SK-N-SH (cell line): ENCODE results near the gene CIP2A.

Experiments
- FOXM1 ChIP-seq: IDR thresholded peaks from 2 replicates; pipeline ENCODE4 v1.4.0; 2012; ENCODE audit warnings: low read depth, mild to moderate bottlenecking
- JUND ChIP-seq: IDR thresholded peaks from 2 replicates; pipeline ENCODE4 v1.4.0; 2012
- NRF1 ChIP-seq: IDR thresholded peaks from 2 replicates; pipeline ENCODE4 v1.6.1; 2012; ENCODE audit warnings: low read depth, mild to moderate bottlenecking, low read length
- POLR2AphosphoS5 ChIP-seq: IDR thresholded peaks from 2 replicates; pipeline ENCODE4 v1.6.1; 2012; ENCODE audit warnings: low read depth, low read length
- TAF1 ChIP-seq: IDR thresholded peaks from 2 replicates; pipeline ENCODE4 v1.6.1; 2012; ENCODE audit warnings: low read depth, mild to moderate bottlenecking, low read length, moderate library complexity, borderline replicate concordance
- TCF12 ChIP-seq: IDR thresholded peaks from 2 replicates; pipeline ENCODE4 v1.4.0; 2012
- TEAD4 ChIP-seq: IDR thresholded peaks from 2 replicates; pipeline ENCODE4 v1.4.0; 2012; ENCODE audit warnings: mild to moderate bottlenecking, borderline replicate concordance; ENCODE audit not compliant: insufficient read depth
- TF ChIP-seq, protein P1 (sequence below): fragments of 200-600 bp; sonication (generic); IDR thresholded peaks from 2 replicates; pipeline ENCODE4 v1.6.1; 2017; ENCODE audit warnings: antibody characterized with exemption, mild to moderate bottlenecking, moderate library complexity
- TF ChIP-seq, protein P2 (sequence below): IDR thresholded peaks from 2 replicates; pipeline ENCODE4 v1.6.1; 2012; ENCODE audit warnings: mild to moderate bottlenecking, low read depth, low read length, moderate library complexity
- TF ChIP-seq, protein P3 (sequence below): IDR thresholded peaks from 2 replicates; pipeline ENCODE4 v1.4.0; 2012; ENCODE audit warnings: low read depth

DNA sequence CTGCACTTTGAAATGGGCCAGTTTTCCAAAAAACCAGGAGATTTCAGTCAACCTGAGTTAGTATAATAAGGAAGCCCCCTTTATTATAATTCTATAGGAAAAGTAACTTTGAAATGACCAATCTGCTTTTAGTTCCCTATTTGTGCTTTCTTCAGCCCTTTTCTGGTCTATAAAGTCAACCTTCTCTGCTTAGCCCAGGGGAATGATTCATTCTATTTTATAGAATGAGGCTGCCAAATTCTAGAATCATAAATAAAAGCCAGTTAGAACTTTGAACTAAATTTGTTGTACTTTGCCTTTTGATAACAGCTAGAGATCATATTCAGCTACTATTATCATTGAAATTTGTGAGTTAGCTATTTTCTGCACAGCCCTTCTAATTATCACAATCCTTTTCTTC lies 24.7 kb downstream of the CIP2A start:
- TF ChIP-seq, protein P1, sequence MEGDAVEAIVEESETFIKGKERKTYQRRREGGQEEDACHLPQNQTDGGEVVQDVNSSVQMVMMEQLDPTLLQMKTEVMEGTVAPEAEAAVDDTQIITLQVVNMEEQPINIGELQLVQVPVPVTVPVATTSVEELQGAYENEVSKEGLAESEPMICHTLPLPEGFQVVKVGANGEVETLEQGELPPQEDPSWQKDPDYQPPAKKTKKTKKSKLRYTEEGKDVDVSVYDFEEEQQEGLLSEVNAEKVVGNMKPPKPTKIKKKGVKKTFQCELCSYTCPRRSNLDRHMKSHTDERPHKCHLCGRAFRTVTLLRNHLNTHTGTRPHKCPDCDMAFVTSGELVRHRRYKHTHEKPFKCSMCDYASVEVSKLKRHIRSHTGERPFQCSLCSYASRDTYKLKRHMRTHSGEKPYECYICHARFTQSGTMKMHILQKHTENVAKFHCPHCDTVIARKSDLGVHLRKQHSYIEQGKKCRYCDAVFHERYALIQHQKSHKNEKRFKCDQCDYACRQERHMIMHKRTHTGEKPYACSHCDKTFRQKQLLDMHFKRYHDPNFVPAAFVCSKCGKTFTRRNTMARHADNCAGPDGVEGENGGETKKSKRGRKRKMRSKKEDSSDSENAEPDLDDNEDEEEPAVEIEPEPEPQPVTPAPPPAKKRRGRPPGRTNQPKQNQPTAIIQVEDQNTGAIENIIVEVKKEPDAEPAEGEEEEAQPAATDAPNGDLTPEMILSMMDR = no peak
- TF ChIP-seq TCF12 (no peak), TEAD4 (no peak), POLR2AphosphoS5 (no peak), JUND (no peak), TAF1 (no peak), NRF1 (no peak), FOXM1 (no peak)
- TF ChIP-seq, protein P2, sequence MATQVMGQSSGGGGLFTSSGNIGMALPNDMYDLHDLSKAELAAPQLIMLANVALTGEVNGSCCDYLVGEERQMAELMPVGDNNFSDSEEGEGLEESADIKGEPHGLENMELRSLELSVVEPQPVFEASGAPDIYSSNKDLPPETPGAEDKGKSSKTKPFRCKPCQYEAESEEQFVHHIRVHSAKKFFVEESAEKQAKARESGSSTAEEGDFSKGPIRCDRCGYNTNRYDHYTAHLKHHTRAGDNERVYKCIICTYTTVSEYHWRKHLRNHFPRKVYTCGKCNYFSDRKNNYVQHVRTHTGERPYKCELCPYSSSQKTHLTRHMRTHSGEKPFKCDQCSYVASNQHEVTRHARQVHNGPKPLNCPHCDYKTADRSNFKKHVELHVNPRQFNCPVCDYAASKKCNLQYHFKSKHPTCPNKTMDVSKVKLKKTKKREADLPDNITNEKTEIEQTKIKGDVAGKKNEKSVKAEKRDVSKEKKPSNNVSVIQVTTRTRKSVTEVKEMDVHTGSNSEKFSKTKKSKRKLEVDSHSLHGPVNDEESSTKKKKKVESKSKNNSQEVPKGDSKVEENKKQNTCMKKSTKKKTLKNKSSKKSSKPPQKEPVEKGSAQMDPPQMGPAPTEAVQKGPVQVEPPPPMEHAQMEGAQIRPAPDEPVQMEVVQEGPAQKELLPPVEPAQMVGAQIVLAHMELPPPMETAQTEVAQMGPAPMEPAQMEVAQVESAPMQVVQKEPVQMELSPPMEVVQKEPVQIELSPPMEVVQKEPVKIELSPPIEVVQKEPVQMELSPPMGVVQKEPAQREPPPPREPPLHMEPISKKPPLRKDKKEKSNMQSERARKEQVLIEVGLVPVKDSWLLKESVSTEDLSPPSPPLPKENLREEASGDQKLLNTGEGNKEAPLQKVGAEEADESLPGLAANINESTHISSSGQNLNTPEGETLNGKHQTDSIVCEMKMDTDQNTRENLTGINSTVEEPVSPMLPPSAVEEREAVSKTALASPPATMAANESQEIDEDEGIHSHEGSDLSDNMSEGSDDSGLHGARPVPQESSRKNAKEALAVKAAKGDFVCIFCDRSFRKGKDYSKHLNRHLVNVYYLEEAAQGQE = no peak
- TF ChIP-seq, protein P3, sequence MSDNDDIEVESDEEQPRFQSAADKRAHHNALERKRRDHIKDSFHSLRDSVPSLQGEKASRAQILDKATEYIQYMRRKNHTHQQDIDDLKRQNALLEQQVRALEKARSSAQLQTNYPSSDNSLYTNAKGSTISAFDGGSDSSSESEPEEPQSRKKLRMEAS = no peak
